ENCODE data around the gene XYLT1.

The XYLT1 gene

DNA sequence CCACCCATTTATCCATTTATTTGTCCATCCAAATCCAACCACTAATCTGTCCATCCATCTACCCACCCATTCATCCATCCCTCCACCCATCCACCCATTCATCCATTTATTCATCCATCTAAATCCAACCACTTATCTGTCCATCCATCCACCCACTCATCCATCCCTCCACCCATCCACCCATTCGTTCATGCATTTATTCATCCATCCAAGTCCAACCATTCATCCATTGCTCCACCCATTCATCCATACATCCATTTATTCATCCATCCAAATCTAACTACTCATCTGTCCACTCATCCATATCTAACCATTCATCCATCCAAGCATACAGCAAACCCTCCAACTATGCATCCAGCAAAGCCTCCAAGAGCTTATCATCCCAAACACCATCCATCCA lies 267.3 kb downstream of the XYLT1 start:
- Histone ChIP-seq H3K27ac (no peak overlapping the region), H3K4me3 (ENCODE audit: low read depth, low read length) (no peak overlapping the region), H3K27me3 (ENCODE audit: insufficient read depth, low read depth, severe bottlenecking) (no peaks in the 10 kb centered on the region), H3K36me3 (no peaks in the 10 kb centered on the region), H3K9me3 (ENCODE audit: severe bottlenecking) (no peaks in the 10 kb centered on the region)
- TF ChIP-seq, protein P1, sequence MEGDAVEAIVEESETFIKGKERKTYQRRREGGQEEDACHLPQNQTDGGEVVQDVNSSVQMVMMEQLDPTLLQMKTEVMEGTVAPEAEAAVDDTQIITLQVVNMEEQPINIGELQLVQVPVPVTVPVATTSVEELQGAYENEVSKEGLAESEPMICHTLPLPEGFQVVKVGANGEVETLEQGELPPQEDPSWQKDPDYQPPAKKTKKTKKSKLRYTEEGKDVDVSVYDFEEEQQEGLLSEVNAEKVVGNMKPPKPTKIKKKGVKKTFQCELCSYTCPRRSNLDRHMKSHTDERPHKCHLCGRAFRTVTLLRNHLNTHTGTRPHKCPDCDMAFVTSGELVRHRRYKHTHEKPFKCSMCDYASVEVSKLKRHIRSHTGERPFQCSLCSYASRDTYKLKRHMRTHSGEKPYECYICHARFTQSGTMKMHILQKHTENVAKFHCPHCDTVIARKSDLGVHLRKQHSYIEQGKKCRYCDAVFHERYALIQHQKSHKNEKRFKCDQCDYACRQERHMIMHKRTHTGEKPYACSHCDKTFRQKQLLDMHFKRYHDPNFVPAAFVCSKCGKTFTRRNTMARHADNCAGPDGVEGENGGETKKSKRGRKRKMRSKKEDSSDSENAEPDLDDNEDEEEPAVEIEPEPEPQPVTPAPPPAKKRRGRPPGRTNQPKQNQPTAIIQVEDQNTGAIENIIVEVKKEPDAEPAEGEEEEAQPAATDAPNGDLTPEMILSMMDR (IDR thresholded peaks at IDR 0.05; ENCODE audit: low read depth, low read length) = no peak
- no peak for DNase-seq

DNA sequence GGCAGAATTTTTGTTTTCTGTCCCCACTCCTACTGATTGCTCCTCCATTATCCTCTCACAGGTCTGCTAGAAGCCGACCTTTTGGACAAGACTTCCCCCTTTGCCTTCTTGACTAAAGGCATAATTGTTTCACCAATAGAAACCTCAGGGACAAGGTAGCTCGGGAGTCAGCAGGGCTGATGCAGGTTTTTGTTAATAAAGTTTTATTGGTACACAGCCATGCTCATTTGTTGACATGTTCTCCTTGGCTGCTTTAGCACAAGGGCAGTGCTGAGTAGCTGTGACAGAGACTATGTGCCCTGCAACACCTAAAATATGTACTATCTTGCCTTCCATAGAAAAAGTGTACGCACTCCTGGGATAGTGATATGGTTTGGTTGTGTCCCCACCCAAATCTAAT lies 271.6 kb downstream of the XYLT1 start:
- Histone ChIP-seq H3K36me3 (no peaks in the 10 kb centered on the region), H3K9me3 (ENCODE audit: severe bottlenecking) (no peaks in the 10 kb centered on the region), H3K27ac (no peak overlapping the region), H3K27me3 (ENCODE audit: insufficient read depth, low read depth, severe bottlenecking) (no peaks in the 10 kb centered on the region), H3K4me3 (ENCODE audit: low read depth, low read length) (no peak overlapping the region)
- DNase-seq = no peak
- TF ChIP-seq, protein P1 (IDR thresholded peaks at IDR 0.05; ENCODE audit: low read depth, low read length) = no peak

- Histone ChIP-seq H3K9me3 (ENCODE audit: severe bottlenecking) (no peaks in the 10 kb centered on the region), H3K4me3 (ENCODE audit: low read depth, low read length) (no peak overlapping the region), H3K27ac (no peak overlapping the region), H3K27me3 (ENCODE audit: insufficient read depth, low read depth, severe bottlenecking) (no peaks in the 10 kb centered on the region), H3K36me3 (no peaks in the 10 kb centered on the region)
- TF ChIP-seq, protein P1 (IDR thresholded peaks at IDR 0.05; ENCODE audit: low read depth, low read length) = no peak
- no peak for DNase-seq
These were observed 274.2 kb downstream of the XYLT1 start for GRCh38 chr16:17196526-17196925.

- H3K4me3 ChIP-seq (ENCODE audit: low read depth, low read length) = no peak overlapping the region
- H3K36me3 ChIP-seq = no peaks in the 10 kb centered on the region
- H3K27ac ChIP-seq = no peak overlapping the region
- TF ChIP-seq, protein P1 (IDR thresholded peaks at IDR 0.05; ENCODE audit: low read depth, low read length) = peak; percentile 91
- H3K27me3 ChIP-seq (ENCODE audit: insufficient read depth, low read depth, severe bottlenecking) = no peaks in the 10 kb centered on the region
- no peaks in the 10 kb centered on the region for H3K9me3 ChIP-seq (ENCODE audit: severe bottlenecking)
- DNase-seq = peak; percentile 60
These were observed 276.5 kb downstream of the XYLT1 start for GRCh38 chr16:17194190-17194780.

- Histone ChIP-seq H3K36me3 (no peaks in the 10 kb centered on the region), H3K9me3 (ENCODE audit: severe bottlenecking) (no peaks in the 10 kb centered on the region), H3K27me3 (ENCODE audit: insufficient read depth, low read depth, severe bottlenecking) (no peaks in the 10 kb centered on the region), H3K4me3 (ENCODE audit: low read depth, low read length) (no peak overlapping the region), H3K27ac (no peak overlapping the region)
- no peak for DNase-seq
- TF ChIP-seq, protein P1 (IDR thresholded peaks at IDR 0.05; ENCODE audit: low read depth, low read length) = no peak
These were observed 277.1 kb downstream of the XYLT1 start for GRCh38 chr16:17193566-17194100.

DNA sequence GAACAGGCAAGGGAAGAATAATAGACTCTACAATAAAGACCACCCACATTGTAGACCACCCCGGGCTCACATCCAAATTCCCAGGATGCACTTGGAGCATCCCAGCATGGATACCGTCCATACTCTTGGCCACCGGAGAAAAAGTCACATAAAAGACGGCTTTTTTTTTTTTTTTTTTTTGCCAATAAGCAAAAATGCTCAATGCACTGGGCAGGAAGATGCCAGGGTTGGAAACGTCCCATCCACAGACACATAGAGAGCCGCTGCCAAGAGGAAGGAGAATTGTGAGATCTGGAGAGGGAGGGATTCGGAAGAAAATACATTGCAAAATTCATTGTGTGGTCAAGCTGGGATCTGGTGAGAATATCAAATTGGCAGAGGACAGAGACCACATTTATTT lies 286.7 kb downstream of the XYLT1 start:
- H3K36me3 ChIP-seq = no peaks in the 10 kb centered on the region
- TF ChIP-seq, protein P1 (IDR thresholded peaks at IDR 0.05; ENCODE audit: low read depth, low read length) = no peak
- H3K9me3 ChIP-seq (ENCODE audit: severe bottlenecking) = no peaks in the 10 kb centered on the region
- no peak overlapping the region for H3K4me3 ChIP-seq (ENCODE audit: low read depth, low read length)
- H3K27ac ChIP-seq = no peak overlapping the region
- DNase-seq = no peak
- no peaks in the 10 kb centered on the region for H3K27me3 ChIP-seq (ENCODE audit: insufficient read depth, low read depth, severe bottlenecking)

Data from WERI-Rb-1 (cell line).